DOHH2 (cell line): ENCODE measurements around the gene GRK2.

Source experiments
- CTCF ChIP-seq: fragments of 200-600 bp; sonication (generic); IDR thresholded peaks from one replicate; pipeline ENCODE4 v1.5.1; 2014; ENCODE audit warnings: antibody characterized with exemption, mild to moderate bottlenecking, low read depth, low read length; ENCODE audit not compliant: poor library complexity, severe bottlenecking
- EZH2phosphoT487 ChIP-seq: fragments of 200-600 bp; sonication (generic); IDR thresholded peaks from 2 replicates; pipeline ENCODE4 v1.6.1; 2017; ENCODE audit warnings: borderline replicate concordance, mild to moderate bottlenecking, antibody characterized with exemption, low read length, moderate library complexity, mixed read lengths

GRCh38 chr11:67317888-67318555 lies 51.7 kb downstream of the GRK2 start:
- TF ChIP-seq CTCF (no peak), EZH2phosphoT487 (no peak)
